ENCODE measurements around the gene CFAP57. TPM values are rescaled to one million over a fixed set of nuclear protein-coding genes. Genes with fewer than 3 reads are reported as not detected.

Gene CFAP57
- 1 to 10 TPM in 3 of 4 donors, under 1 TPM in 1; 0.40 to 5.6 (median 1.8) TPM for total RNA-seq

DNA sequence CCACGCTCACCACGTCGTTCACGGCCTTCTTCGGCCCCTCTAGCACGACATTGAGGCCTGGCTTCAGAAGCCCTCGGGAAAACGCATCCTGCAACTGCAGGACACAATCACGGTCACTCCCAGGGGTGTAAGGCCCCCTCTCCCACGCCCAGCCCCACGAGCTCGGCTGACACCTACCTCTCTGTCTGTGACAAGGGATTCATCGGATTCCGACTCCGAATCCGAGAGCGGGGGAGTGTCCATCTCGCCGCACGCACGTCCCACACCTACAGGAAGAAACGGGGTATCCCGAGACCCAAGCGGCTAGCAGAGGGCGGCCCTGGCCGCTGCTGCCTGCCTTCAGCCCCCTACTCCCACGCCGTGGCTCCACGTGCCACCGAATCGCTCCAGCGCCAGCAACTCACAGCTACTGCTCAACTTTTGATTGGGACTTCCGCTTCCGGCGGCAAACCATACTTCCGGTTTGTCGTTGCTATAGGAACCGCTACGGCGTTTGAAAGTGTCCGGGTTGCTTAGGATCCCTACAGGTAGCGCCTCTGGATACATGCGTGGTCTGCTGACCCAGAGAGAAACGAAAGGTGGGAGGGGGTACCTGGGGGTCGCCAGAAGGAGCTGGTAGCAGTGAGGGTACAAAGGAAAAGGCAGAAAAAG lies at the start of gene CFAP57, which contains the start of gene EBNA1BP2:
Gene CFAP57 (plus strand): TSS at position 455 of the 651 bp plus-strand sequence. CDS start 424 bp downstream, outside the sequence.
Gene EBNA1BP2 (minus strand): TSS at position 415 of the 651 bp plus-strand sequence. CDS start 172 bp downstream, at position 243.
- peak in 1 of 2 donors; percentile 15 for TF ChIP-seq POLR2A (IDR thresholded peaks at IDR 0.05)
- TF ChIP-seq, protein P1, sequence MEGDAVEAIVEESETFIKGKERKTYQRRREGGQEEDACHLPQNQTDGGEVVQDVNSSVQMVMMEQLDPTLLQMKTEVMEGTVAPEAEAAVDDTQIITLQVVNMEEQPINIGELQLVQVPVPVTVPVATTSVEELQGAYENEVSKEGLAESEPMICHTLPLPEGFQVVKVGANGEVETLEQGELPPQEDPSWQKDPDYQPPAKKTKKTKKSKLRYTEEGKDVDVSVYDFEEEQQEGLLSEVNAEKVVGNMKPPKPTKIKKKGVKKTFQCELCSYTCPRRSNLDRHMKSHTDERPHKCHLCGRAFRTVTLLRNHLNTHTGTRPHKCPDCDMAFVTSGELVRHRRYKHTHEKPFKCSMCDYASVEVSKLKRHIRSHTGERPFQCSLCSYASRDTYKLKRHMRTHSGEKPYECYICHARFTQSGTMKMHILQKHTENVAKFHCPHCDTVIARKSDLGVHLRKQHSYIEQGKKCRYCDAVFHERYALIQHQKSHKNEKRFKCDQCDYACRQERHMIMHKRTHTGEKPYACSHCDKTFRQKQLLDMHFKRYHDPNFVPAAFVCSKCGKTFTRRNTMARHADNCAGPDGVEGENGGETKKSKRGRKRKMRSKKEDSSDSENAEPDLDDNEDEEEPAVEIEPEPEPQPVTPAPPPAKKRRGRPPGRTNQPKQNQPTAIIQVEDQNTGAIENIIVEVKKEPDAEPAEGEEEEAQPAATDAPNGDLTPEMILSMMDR (IDR thresholded peaks at IDR 0.05), result no peak
- peak within 1 kb of the TSS; percentile 74 to 97 for H3K4me3 ChIP-seq

DNA sequence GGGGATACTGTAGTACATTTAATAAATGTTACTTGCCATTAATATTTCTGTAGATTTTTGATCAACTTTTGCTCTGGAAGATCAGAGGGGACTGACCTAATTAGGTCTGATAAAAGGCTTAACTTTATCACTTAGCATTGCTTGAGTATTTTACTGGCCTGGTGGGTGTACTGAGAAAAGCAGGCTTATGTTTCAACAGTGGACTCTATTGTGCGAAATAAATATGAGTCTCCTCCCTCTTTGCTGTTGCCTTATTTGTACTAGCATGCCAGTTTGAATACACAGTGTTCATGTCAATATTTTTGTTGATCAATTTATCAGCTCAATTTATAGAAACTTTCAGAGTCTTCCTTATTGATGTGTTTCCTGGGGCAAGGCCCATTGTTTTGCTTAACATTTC lies 49.1 kb upstream of the CFAP57 start:
- H3K27me3 ChIP-seq, result no peaks in the 10 kb centered on the region
- intact Hi-C loops (cut with DNase I; ENCODE audit: low total_unique reads), result no loop called here
- H3K36me3 ChIP-seq, result no peaks in the 10 kb centered on the region
- H3K27ac ChIP-seq, result no peak overlapping the region
- DNase-seq, result no peak
- TF ChIP-seq, protein P1 (IDR thresholded peaks at IDR 0.05), result no peak
- no peak for TF ChIP-seq POLR2A (IDR thresholded peaks at IDR 0.05)
- no peak overlapping the region for H3K4me3 ChIP-seq
- H3K9me3 ChIP-seq, result no peaks in the 10 kb centered on the region
- no peaks in the 10 kb centered on the region for H3K4me1 ChIP-seq

More for the DNA sequence above, at the start of gene CFAP57, which contains the start of gene EBNA1BP2:
- Histone ChIP-seq H3K36me3 (no peaks in the 10 kb centered on the region), H3K27ac (peak within 1 kb of the TSS in 1 of 2 donors; percentile 73), H3K27me3 (no peaks in the 10 kb centered on the region), H3K9me3 (no peaks in the 10 kb centered on the region), H3K4me1 (peaks cover 0 to 4% of the 10 kb centered on the region in 2 donors)
- peak; percentile 90 to 92 for DNase-seq
- intact Hi-C loops (cut with DNase I; ENCODE audit: low total_unique reads), result no loop called here

DNA sequence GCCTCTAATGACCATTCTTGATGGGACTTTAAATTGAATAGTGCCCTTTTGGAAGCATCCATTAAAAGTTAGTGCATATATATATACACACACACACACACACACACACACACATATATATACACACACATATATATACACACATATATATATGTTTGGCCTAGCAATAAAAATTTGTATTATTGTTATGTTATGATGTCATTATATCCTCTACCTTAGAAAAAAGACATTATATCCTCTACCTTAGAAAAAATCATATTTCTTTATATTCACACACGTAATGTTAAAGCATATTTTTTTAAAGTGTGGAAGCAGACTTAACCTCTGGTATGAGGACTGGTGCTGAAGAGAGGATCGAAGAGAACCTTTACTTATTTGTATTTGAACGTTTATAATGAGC lies 43.3 kb upstream of the CFAP57 start:
- intact Hi-C loops (cut with DNase I; ENCODE audit: low total_unique reads), result no loop called here
- no peaks in the 10 kb centered on the region for H3K27me3 ChIP-seq
- no peak for TF ChIP-seq POLR2A (IDR thresholded peaks at IDR 0.05)
- TF ChIP-seq, protein P1 (IDR thresholded peaks at IDR 0.05), result no peak
- H3K4me1 ChIP-seq, result no peaks in the 10 kb centered on the region
- H3K9me3 ChIP-seq, result no peaks in the 10 kb centered on the region
- no peak overlapping the region for H3K4me3 ChIP-seq
- DNase-seq, result no peak
- H3K36me3 ChIP-seq, result no peaks in the 10 kb centered on the region
- H3K27ac ChIP-seq, result no peak overlapping the region

DNA sequence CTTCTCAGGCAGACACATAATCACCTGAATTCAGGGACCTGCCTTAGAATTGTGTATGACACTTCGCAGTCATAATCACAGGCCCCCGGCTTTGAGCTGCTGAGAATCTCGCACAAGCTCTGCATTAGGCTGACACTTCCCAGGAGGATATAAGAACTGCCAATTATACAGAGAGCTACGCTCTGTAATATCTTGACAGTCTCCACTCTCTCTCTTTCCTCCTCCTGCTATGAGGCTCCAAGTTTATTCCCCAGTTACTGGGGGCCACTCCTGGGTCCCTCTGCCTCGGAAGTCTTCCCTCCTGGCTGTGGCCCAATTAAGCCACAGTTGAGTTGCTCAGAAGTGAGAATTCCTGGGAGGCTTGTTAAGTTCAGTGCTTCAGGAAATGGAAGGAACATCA lies 42.7 kb upstream of the CFAP57 start:
- intact Hi-C loops (cut with DNase I; ENCODE audit: low total_unique reads), result no loop called here
- Histone ChIP-seq H3K27ac (no peak overlapping the region), H3K4me1 (no peaks in the 10 kb centered on the region), H3K9me3 (no peaks in the 10 kb centered on the region), H3K4me3 (no peak overlapping the region), H3K36me3 (no peaks in the 10 kb centered on the region), H3K27me3 (no peaks in the 10 kb centered on the region)
- DNase-seq, result no peak
- TF ChIP-seq, protein P1 (IDR thresholded peaks at IDR 0.05), result no peak

DNA sequence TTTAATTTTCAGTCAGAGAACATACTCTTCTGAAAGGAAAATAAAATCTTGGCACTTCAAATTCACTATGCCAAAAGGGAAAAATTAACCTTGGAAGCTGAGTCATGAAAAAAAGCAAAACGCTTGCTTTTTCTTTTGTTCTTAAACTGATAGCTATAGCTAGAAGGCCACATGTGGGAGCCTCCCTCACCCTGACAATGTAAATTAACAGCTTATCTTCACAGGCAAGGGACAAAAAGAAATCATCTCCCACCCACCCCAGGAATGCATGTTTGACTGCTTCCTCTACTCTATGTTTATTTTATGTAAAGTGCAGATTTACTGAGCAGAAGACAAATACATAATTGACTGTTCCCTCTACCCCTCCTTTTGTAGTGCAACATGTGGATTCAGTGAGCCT lies 38.1 kb upstream of the CFAP57 start:
- Histone ChIP-seq H3K27me3 (no peaks in the 10 kb centered on the region), H3K27ac (no peak overlapping the region), H3K4me1 (no peaks in the 10 kb centered on the region), H3K4me3 (no peak overlapping the region), H3K9me3 (no peaks in the 10 kb centered on the region), H3K36me3 (no peaks in the 10 kb centered on the region)
- TF ChIP-seq, protein P1 (IDR thresholded peaks at IDR 0.05), result no peak
- no peak for TF ChIP-seq POLR2A (IDR thresholded peaks at IDR 0.05)
- DNase-seq, result no peak
- intact Hi-C loops (cut with DNase I; ENCODE audit: low total_unique reads), result no loop called here

Data from uterus (tissue), 4 donors.